ENCODE measurements around the gene C1orf21.

The C1orf21 gene

DNA sequence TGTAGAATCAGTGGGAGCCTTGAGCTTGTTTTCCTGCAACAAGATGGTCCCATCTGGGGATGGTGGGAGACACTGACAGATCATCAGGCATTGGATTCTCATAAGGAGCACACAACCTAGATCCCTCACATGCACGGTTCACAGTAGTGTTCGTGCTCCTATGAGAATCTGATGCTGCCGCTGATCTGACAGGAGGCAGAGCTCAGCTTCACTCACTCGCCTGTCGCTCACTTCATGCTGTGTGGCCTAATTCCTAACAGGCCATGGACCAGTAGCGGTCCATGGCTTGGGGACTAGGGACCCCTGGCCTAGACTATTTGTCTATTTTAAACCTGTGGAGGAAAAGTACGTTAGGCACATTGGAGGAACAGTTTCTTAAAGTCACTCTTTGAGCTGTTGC, 227.8 kb downstream of the C1orf21 start:
- H3K27me3 Mint-ChIP-seq (ENCODE audit: low read depth): no peaks in the 10 kb centered on the region
- no peak overlapping the region for H3K4me3 Mint-ChIP-seq
- no peak overlapping the region for H3K27ac Mint-ChIP-seq
- no peaks in the 10 kb centered on the region for H3K36me3 Mint-ChIP-seq (ENCODE audit: low read depth)
- H3K4me1 Mint-ChIP-seq (ENCODE audit: low read depth): no peaks in the 10 kb centered on the region
- H3K9me3 Mint-ChIP-seq: no peaks in the 10 kb centered on the region

DNA sequence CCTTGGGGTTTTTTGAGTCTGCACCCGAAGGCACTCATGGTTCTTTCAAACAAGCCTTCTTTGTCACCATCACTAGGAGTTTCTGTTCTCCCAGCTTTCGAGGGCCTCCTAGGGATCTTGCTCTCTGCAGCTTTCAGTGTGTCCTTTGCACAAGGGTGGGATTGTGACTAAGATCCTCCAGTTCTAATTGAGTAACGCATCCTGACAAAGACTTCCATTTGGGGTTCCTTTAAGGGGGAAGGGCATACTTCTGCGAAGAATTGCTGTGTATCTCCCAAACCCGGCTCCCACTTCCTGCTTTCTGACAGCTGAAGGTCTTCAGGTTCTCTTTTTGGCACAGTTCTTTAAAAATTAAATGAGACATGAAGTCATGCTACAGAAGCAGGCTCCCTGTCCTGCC, 228.5 kb downstream of the C1orf21 start:
- no peak overlapping the region for H3K27ac Mint-ChIP-seq
- H3K4me1 Mint-ChIP-seq (ENCODE audit: low read depth): no peaks in the 10 kb centered on the region
- no peak overlapping the region for H3K4me3 Mint-ChIP-seq
- no peaks in the 10 kb centered on the region for H3K9me3 Mint-ChIP-seq
- no peaks in the 10 kb centered on the region for H3K27me3 Mint-ChIP-seq (ENCODE audit: low read depth)
- no peaks in the 10 kb centered on the region for H3K36me3 Mint-ChIP-seq (ENCODE audit: low read depth)

DNA sequence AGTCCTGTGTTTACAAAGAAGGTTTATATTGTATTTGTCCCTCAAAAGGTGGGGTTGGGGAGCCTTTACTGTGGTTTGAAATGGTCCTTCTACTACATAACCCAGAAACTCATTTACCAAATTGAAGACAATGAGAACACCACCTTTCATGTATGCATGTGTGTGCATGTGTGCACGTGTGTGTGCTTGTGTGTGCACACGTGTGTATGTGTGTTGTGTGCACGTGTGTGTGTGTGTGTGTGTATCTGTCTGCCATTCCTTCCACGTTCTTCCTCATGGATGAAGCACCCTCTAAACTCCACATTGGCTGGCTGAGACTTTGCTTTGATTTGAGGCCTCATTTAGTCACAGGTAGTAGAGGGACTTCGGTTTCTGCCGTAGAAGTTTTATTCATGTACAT, 229.7 kb downstream of the C1orf21 start:
- H3K27ac Mint-ChIP-seq: no peak overlapping the region
- H3K9me3 Mint-ChIP-seq: no peaks in the 10 kb centered on the region
- no peaks in the 10 kb centered on the region for H3K27me3 Mint-ChIP-seq (ENCODE audit: low read depth)
- no peaks in the 10 kb centered on the region for H3K36me3 Mint-ChIP-seq (ENCODE audit: low read depth)
- no peaks in the 10 kb centered on the region for H3K4me1 Mint-ChIP-seq (ENCODE audit: low read depth)
- no peak overlapping the region for H3K4me3 Mint-ChIP-seq

DNA sequence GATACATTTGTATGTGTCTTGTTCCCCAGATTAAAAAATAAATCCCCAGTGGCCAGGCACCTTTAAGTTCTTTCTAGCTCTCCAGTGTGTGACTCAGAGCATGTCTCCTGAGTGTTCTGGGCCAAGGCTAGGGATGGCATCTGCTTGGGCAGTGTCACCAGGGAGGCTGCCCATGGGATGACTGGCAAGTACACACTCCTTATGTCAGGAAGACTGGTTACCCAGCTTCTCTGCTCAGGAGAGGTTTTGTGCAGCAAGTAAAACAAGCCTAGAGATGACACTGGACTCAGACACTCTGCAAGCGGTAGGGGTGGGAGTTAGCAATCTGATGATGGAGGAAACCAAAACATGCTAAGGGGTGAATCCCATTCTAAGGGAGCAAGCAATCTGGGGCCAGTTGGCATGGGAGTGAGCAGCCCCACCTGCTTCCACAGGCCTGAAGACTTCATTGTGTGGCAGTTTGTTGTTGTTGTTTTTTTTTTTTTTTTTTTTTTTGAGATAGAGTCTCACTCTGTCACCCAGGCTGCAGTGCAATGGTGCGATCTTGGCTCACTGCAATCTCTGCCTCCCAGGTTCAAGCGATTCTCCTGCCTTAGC, 230.7 kb downstream of the C1orf21 start:
- Mint-ChIP-seq H3K9me3 (no peaks in the 10 kb centered on the region), H3K36me3 (ENCODE audit: low read depth) (no peaks in the 10 kb centered on the region), H3K27me3 (ENCODE audit: low read depth) (no peaks in the 10 kb centered on the region), H3K4me1 (ENCODE audit: low read depth) (no peaks in the 10 kb centered on the region), H3K27ac (no peak overlapping the region), H3K4me3 (no peak overlapping the region)

DNA sequence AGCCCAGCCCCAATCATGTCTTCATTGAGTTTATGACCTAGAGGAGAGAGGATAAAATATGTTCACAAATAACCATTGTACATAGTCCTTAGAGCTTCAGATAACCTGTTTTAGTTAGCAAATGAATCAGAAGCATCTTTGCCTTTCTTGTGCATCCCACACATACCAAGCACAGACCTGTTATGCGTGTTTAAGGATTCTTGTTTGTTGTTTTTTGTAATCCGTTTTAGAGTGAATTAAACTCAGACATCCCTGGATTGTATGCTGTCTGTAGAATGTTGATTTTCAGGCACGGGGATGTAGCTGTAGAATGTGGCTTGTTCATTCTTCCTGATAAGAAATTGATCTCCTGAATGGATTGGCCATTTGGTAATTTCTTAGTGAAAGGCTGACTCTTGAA, 232.0 kb downstream of the C1orf21 start:
- Mint-ChIP-seq H3K27ac (no peak overlapping the region), H3K4me1 (ENCODE audit: low read depth) (no peaks in the 10 kb centered on the region), H3K27me3 (ENCODE audit: low read depth) (no peaks in the 10 kb centered on the region), H3K36me3 (ENCODE audit: low read depth) (no peaks in the 10 kb centered on the region), H3K9me3 (no peaks in the 10 kb centered on the region), H3K4me3 (no peak overlapping the region)

DNA sequence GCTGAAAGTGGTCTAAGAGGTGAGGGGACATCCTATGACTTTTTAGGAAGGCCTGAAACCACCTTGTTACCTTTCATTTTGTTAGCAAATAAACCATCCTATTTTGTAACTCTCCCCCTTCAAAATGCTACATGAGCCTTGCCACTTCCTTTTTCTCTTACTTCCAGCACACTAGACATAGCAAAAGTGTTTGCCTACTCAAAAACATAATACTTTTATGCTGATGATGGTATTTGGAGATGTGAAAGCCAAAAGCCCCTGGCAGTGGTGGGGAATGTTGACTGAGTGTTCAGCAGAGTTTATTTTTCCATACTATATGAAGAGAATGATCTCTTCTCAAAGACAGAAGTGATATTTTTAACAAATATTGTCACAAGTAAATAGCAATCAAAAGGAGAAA, 233.6 kb downstream of the C1orf21 start:
- Mint-ChIP-seq H3K27ac (no peak overlapping the region), H3K36me3 (ENCODE audit: low read depth) (no peaks in the 10 kb centered on the region), H3K4me1 (ENCODE audit: low read depth) (no peaks in the 10 kb centered on the region), H3K27me3 (ENCODE audit: low read depth) (peaks cover 7% of the 10 kb centered on the region), H3K4me3 (no peak overlapping the region), H3K9me3 (no peaks in the 10 kb centered on the region)

DNA sequence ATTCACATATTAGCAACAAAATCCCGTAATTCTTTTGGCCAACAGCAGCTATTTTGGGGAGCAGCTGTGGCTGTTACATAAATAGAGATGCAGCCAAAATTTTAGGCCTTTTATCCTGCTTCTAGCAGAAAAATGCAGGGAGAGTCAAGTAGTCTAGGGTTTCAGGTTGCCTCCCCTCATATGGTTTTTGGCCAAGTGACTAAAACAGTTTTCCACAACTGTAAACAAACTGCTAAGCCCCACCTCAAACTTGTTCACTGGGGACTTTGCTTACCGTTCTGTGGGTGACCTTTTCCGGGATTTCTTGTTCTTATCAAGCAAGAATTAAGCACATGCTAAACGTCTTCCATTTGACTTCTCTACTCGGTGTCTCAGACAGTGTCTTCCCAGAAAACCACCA, 234.4 kb downstream of the C1orf21 start:
- no peaks in the 10 kb centered on the region for H3K36me3 Mint-ChIP-seq (ENCODE audit: low read depth)

DNA sequence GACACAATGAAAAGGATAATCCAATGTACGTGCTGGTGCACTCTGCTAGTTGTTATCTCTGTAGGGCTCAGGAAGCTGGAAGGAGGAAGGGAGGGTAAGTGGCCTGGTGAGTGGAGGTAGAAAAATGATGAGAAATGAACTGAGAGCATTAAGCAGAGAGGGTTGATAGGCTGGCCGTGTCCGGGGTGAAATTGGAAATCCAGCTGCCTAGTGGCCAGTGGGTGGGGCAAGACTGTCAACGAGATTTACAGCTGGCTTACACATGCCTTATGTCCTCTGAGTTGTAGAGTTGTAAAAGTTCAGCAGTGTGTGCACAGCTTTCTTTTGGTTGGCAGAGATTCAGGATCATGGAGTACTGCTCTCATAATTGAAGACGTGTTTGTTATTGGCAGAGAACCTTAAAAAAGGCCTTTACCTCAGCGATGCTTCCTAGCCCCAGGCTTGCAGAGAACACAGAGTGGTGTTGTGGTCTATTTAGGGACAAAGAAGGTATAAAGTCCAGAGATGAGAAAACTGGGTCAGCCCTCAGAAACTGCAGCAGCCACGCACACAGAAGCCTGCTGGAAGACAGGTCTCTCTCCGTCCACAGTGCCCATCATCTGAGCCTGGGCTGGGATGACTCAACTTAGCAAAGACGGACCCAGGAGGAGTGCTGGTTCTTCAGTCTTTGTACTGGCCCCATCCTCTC, 235.5 kb downstream of the C1orf21 start:
- Mint-ChIP-seq H3K9me3 (no peaks in the 10 kb centered on the region), H3K27ac (no peak overlapping the region), H3K4me3 (no peak overlapping the region), H3K36me3 (ENCODE audit: low read depth) (no peaks in the 10 kb centered on the region), H3K27me3 (ENCODE audit: low read depth) (peaks cover 7% of the 10 kb centered on the region), H3K4me1 (ENCODE audit: low read depth) (no peaks in the 10 kb centered on the region)

More for the DNA sequence above, 234.4 kb downstream of the C1orf21 start:
- H3K4me1 Mint-ChIP-seq (ENCODE audit: low read depth): no peaks in the 10 kb centered on the region
- H3K27me3 Mint-ChIP-seq (ENCODE audit: low read depth): peaks cover 7% of the 10 kb centered on the region
- no peak overlapping the region for H3K27ac Mint-ChIP-seq
- no peaks in the 10 kb centered on the region for H3K9me3 Mint-ChIP-seq
- no peak overlapping the region for H3K4me3 Mint-ChIP-seq

DNA sequence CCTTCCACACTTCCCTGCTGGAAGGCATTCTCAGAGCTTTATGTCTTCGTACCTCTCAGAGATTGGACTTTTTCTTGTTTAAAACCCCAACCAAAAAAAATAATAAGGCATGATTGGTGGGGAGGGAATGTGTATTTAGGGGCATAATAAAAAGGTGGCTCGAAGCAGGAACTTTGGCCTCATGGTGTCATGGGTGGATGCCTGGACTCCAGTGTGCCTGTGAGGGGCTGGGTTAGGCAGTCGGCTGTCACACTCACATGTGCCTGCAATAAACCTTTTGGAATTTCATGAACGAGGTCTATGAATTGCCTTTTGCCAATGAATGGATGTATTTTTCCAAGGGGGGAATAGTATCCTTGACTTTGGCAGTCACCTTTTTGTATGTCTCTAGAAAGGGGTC, 236.6 kb downstream of the C1orf21 start:
- Mint-ChIP-seq H3K27me3 (ENCODE audit: low read depth) (peaks cover 7% of the 10 kb centered on the region), H3K4me3 (no peak overlapping the region), H3K9me3 (no peaks in the 10 kb centered on the region), H3K4me1 (ENCODE audit: low read depth) (no peaks in the 10 kb centered on the region), H3K27ac (no peak overlapping the region), H3K36me3 (ENCODE audit: low read depth) (no peaks in the 10 kb centered on the region)

DNA sequence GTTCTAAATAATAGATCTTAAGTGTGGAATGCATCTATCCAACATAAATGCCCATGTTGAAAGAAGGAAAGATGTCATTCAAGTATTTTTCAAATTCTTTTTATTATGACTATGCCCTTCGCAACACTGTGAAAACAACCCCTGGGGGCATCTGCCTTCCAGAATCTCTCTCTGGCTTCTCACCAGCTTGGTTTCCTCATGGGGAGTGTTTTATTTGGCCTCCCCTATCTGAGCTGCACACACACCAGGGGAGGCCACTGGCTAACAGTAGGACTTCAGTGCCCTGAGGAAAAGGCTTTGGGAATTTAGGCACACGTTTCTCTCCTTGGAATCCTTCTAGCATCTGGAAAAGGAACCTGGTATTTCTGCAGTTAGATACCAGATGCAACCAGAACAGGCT, 237.2 kb downstream of the C1orf21 start:
- H3K27me3 Mint-ChIP-seq (ENCODE audit: low read depth): peaks cover 7% of the 10 kb centered on the region
- no peaks in the 10 kb centered on the region for H3K36me3 Mint-ChIP-seq (ENCODE audit: low read depth)
- no peaks in the 10 kb centered on the region for H3K4me1 Mint-ChIP-seq (ENCODE audit: low read depth)
- no peak overlapping the region for H3K4me3 Mint-ChIP-seq
- no peaks in the 10 kb centered on the region for H3K9me3 Mint-ChIP-seq
- no peak overlapping the region for H3K27ac Mint-ChIP-seq

DNA sequence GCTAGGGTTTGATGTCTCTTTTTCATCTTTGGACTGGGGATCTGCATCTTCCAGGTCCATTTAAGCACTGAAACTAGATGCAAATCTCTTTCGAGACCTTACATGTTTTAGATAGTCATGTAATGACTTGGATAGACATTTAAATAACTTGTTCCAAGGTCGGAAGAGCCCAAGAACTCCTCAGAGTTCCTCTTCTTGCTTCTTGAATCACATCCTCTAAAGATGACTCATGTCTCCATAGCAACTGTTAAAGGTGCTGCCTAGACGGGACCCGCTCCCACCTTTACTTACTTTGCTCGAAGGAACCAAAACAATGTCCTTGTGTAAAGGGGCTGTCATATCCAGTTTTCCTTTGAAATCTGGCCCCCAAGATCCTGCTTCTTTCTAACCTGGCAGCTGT, 237.8 kb downstream of the C1orf21 start:
- Mint-ChIP-seq H3K4me3 (no peak overlapping the region), H3K9me3 (no peaks in the 10 kb centered on the region), H3K36me3 (ENCODE audit: low read depth) (no peaks in the 10 kb centered on the region), H3K27ac (no peak overlapping the region), H3K27me3 (ENCODE audit: low read depth) (peaks cover 7% of the 10 kb centered on the region), H3K4me1 (ENCODE audit: low read depth) (no peaks in the 10 kb centered on the region)

DNA sequence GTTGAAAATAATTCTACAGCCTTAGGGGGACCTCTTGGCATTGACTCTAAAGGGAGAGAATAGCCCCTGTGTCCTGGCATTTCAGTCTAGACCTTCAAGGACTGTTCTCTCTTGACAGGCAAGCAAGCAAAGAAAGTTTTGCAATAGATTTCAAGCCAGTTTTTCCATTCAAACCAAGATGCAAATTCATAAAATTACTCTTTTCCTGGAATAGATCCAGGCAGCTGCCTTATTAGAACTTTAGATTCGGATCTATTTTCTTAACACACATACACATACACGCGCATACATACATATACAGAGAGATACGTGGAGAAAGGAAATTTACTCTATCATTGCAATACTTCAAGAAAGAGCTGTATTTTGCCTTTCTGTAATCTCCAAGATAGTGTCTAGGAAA, 238.4 kb downstream of the C1orf21 start:
- Mint-ChIP-seq H3K27me3 (ENCODE audit: low read depth) (peaks cover 7% of the 10 kb centered on the region), H3K4me1 (ENCODE audit: low read depth) (no peaks in the 10 kb centered on the region), H3K9me3 (no peaks in the 10 kb centered on the region), H3K36me3 (ENCODE audit: low read depth) (no peaks in the 10 kb centered on the region), H3K4me3 (no peak overlapping the region), H3K27ac (no peak overlapping the region)

DNA sequence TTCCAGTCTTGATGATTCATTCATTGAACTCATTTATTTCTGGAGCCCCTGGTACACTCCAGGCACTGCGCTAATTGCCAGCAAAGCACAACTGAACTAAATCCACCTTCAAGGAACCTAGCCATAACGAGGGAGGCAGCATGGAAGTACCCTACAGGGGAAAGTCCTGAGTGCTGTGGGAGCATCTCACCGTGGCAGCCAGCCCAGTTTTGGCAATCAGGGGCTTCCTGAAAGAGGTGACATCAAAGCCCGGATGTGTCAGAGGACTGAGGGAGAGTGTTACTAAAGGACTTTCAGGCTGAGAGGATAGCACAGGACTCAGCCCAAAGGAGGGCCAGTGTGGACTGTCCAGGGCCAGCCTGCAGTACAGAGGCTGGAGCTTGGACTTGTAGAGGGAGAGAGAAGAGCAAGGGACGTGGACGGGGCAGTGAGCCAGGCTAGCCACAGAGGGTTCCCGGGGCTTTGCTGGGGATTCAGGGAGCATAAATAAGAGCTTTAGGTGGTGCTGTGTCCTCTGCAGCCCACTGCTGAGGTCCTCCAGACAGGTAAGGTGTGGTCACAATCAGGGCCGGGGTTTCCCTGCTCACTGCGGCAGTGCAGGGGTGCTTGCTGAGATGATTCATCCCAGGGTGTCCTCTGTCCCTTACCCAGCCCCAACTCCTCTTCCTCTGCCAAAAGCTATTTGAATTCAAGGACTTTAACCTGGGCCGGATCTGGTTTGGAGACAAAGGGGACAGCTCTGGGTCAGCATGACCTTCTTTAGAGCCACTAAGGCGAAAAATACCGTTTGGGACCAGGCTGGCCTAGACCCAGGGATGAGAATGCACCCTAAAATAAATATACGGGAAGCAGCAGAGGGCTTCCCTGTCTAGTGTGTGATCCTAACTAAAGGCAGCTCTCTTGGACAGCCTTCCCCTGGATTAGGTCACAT, 239.5 kb downstream of the C1orf21 start:
- Mint-ChIP-seq H3K9me3 (no peaks in the 10 kb centered on the region), H3K4me1 (ENCODE audit: low read depth) (no peaks in the 10 kb centered on the region), H3K27me3 (ENCODE audit: low read depth) (peaks cover 7% of the 10 kb centered on the region), H3K4me3 (no peak overlapping the region), H3K36me3 (ENCODE audit: low read depth) (no peaks in the 10 kb centered on the region), H3K27ac (no peak overlapping the region)

DNA sequence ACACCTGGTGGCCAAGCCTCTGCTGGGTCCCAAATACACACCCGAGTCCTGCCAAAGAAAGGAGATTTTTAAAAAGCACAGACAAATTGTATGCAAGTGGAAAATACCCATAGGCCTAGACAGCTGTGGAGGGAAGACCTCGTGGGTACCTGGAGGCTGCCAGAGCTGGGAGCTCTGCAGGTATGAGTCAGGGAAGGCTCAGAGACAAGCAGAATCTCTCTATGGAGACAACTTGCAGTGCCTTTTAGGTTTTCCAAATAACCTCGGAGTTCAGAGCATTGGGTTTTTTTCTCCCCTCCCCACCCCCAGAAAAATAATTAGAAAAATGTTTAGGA, 240.1 kb downstream of the C1orf21 start:
- H3K4me1 Mint-ChIP-seq (ENCODE audit: low read depth): no peaks in the 10 kb centered on the region
- no peaks in the 10 kb centered on the region for H3K36me3 Mint-ChIP-seq (ENCODE audit: low read depth)
- no peak overlapping the region for H3K4me3 Mint-ChIP-seq
- peaks cover 7% of the 10 kb centered on the region for H3K27me3 Mint-ChIP-seq (ENCODE audit: low read depth)
- H3K27ac Mint-ChIP-seq: no peak overlapping the region
- no peaks in the 10 kb centered on the region for H3K9me3 Mint-ChIP-seq

DNA sequence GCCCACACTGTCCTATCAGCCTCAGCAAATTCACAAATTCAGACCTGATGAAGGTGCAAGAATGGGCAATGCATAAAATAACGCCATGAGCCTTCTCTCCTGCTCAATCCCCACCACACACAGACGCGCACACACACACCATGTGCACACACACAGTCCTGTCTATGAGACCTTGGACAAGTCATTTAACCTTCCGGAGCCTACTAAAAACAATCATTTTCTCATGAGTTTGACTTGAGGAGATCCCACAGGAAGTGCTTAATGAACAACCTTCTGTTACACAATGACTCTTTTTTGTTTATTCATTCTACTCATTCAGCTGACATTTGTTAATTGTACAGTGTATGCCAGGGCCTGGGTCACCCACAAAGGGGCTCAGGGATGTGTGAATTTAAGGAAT, 242.4 kb downstream of the C1orf21 start:
- H3K9me3 Mint-ChIP-seq: no peaks in the 10 kb centered on the region
- no peak overlapping the region for H3K27ac Mint-ChIP-seq
- no peaks in the 10 kb centered on the region for H3K4me1 Mint-ChIP-seq (ENCODE audit: low read depth)
- H3K36me3 Mint-ChIP-seq (ENCODE audit: low read depth): no peaks in the 10 kb centered on the region
- H3K4me3 Mint-ChIP-seq: no peak overlapping the region
- H3K27me3 Mint-ChIP-seq (ENCODE audit: low read depth): peaks cover 7% of the 10 kb centered on the region

All from T-helper 1 cell treated with Interleukin-12 subunit alpha and Interleukin-12 subunit beta and Interleukin-4 antibody, amounts not matched to agents 30 μg/mL and 1 μg/mL, for 36 hours (primary cell).